ENCODE data around the gene MSI2. TPM values are rescaled to one million over a fixed set of nuclear protein-coding genes. Genes with fewer than 3 reads are reported as not detected.

MSI2 gene
- total RNA-seq, 4 donors from 2014 or later = 27.3 to 50.4 (median 36.8) TPM

DNA sequence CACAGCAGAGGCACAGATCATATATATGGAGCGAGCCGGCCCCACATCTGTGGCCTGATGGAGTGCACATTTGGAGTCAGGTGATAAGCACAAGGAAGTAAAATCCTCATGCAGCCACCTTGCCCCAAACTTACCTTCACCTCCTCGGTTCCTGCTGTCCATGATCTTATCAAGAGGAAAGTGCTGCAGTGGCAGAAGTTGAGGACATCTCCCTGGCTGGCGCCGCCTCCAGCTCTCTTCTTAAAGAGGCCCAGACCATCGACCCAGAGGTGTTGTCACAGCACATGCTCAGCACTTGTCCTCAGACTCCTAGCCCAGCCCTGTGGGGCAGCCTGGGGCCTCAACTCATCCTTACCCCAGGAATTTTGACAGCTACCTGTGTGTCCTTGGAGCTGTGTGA is 276.2 kb downstream of the MSI2 start:
- Histone ChIP-seq H3K4me1 (peaks cover 0 to 20% (median 4%) of the 10 kb centered on the region in 3 donors), H3K27ac (no peak overlapping the region), H3K4me3 (no peak overlapping the region), H3K27me3 (no peaks in the 10 kb centered on the region), H3K9me3 (no peaks in the 10 kb centered on the region), H3K36me3 (peaks cover 0 to 6% of the 10 kb centered on the region in 2 donors)
- no peak for TF ChIP-seq POLR2A (IDR thresholded peaks at IDR 0.05)
- no peak for TF ChIP-seq EP300 (IDR thresholded peaks at IDR 0.05)
- TF ChIP-seq, protein P1, sequence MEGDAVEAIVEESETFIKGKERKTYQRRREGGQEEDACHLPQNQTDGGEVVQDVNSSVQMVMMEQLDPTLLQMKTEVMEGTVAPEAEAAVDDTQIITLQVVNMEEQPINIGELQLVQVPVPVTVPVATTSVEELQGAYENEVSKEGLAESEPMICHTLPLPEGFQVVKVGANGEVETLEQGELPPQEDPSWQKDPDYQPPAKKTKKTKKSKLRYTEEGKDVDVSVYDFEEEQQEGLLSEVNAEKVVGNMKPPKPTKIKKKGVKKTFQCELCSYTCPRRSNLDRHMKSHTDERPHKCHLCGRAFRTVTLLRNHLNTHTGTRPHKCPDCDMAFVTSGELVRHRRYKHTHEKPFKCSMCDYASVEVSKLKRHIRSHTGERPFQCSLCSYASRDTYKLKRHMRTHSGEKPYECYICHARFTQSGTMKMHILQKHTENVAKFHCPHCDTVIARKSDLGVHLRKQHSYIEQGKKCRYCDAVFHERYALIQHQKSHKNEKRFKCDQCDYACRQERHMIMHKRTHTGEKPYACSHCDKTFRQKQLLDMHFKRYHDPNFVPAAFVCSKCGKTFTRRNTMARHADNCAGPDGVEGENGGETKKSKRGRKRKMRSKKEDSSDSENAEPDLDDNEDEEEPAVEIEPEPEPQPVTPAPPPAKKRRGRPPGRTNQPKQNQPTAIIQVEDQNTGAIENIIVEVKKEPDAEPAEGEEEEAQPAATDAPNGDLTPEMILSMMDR (IDR thresholded peaks at IDR 0.05) = no peak
- no peak for ATAC-seq
- 100% methylated on average over 2 to 4 of the region's 6 CpGs for WGBS, 2 donors (ENCODE audit: low coverage in 1 of 2)

DNA sequence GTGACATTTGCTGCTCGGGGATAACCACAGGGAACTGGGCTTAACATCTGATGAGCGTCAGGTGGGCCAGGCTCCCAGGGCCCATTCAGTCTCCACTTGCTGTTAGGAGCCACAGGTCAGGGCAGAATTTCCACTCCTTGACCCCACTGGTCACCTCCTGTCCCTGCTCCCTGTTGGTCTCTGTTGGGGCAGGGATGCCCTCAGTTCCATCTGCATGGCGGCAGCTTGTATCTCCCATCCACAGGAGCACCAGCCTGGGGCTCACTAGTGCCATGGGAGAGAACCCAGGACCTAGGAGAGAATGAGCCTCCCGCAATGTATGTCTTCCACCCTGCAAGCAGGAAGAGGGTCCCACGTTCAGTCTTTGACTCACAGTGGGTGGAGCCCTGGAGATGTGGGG is 276.6 kb downstream of the MSI2 start:
- WGBS, 2 donors (ENCODE audit: low coverage in 1 of 2) = 0 to 100% methylated on average over 1 of the region's 5 CpGs
- H3K4me3 ChIP-seq = no peak overlapping the region
- no peak overlapping the region for H3K27ac ChIP-seq
- TF ChIP-seq POLR2AphosphoS5 (IDR thresholded peaks at IDR 0.05) = no peak
- no peak for TF ChIP-seq POLR2A (IDR thresholded peaks at IDR 0.05)
- no peak for TF ChIP-seq EP300 (IDR thresholded peaks at IDR 0.05)
- TF ChIP-seq, protein P1 (IDR thresholded peaks at IDR 0.05) = no peak
- H3K4me1 ChIP-seq = peaks cover 0 to 20% (median 4%) of the 10 kb centered on the region in 3 donors
- no peaks in the 10 kb centered on the region for H3K27me3 ChIP-seq
- H3K9me3 ChIP-seq = no peaks in the 10 kb centered on the region
- H3K36me3 ChIP-seq = peaks cover 0 to 6% of the 10 kb centered on the region in 2 donors
- no peak for ATAC-seq

DNA sequence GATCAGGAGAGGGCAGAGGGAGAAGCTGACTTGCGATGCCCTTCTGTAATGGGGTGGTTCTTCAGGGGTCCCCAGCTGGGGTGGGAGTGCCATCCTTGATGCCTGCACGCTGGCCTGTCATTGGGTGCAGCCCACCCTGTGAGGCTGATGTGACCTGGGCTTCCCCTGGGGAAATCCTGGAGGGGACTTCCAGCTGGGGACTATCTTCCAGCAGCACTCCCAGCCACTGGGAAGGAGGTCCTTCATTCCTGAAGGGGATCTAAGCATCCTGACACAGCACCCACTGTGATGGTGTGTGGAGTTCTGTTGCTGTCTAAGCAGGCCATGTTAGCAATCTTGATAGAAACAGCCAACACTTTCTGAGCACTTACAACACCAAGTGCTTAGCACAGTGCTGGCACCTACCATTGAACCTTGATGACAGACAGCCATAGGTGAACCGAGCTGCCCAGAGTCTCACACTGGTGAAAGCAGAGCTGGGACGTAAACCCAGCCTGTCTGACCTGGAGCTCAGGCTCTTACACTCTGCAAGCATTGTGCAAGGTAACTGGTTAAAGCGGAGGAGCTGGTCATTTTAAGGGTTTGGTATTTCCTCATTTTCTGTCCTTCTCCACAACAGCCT is 277.5 kb downstream of the MSI2 start:
- Histone ChIP-seq H3K27me3 (no peaks in the 10 kb centered on the region), H3K9me3 (no peaks in the 10 kb centered on the region), H3K4me1 (peaks cover 0 to 20% (median 4%) of the 10 kb centered on the region in 3 donors), H3K27ac (no peak overlapping the region), H3K36me3 (peaks cover 0 to 6% of the 10 kb centered on the region in 2 donors), H3K4me3 (no peak overlapping the region)
- ATAC-seq = no peak
- WGBS, 2 donors (ENCODE audit: low coverage in 1 of 2) = 80 to 100% methylated on average over 1 of the region's 5 CpGs
- no peak for TF ChIP-seq POLR2AphosphoS5 (IDR thresholded peaks at IDR 0.05)
- TF ChIP-seq, protein P1 (IDR thresholded peaks at IDR 0.05) = no peak
- TF ChIP-seq POLR2A (IDR thresholded peaks at IDR 0.05) = no peak
- TF ChIP-seq EP300 (IDR thresholded peaks at IDR 0.05) = no peak

DNA sequence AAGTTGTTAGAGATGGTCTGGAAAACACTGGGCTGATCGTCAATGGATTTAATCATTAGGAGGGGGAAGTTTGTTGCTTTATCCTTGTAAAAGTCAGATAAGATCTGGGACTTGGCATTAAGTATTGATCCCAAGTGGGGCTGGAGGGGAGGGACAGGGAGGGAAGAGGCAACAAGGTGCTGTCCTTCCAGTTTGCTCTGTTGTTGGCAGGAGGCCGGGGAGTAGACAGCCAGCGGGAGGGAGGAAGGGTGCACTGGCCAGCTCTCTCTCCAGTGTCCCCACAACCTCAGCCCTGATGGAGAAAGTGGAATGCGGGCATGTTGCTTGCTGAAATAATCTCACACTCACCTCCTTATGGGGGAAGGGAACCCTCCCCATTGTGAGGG is 278.5 kb downstream of the MSI2 start:
- TF ChIP-seq EP300 (IDR thresholded peaks at IDR 0.05) (no peak), POLR2AphosphoS5 (IDR thresholded peaks at IDR 0.05) (no peak), POLR2A (IDR thresholded peaks at IDR 0.05) (no peak)
- TF ChIP-seq, protein P1 (IDR thresholded peaks at IDR 0.05) = no peak
- H3K9me3 ChIP-seq = no peaks in the 10 kb centered on the region
- H3K36me3 ChIP-seq = peaks cover 0 to 6% of the 10 kb centered on the region in 2 donors
- H3K27ac ChIP-seq = no peak overlapping the region
- H3K4me1 ChIP-seq = peaks cover 0 to 20% (median 4%) of the 10 kb centered on the region in 3 donors
- no peaks in the 10 kb centered on the region for H3K27me3 ChIP-seq
- WGBS, 2 donors (ENCODE audit: low coverage in 1 of 2) = 75 to 85% methylated on average over 1 to 4 of the region's 4 CpGs
- no peak for ATAC-seq
- H3K4me3 ChIP-seq = no peak overlapping the region

DNA sequence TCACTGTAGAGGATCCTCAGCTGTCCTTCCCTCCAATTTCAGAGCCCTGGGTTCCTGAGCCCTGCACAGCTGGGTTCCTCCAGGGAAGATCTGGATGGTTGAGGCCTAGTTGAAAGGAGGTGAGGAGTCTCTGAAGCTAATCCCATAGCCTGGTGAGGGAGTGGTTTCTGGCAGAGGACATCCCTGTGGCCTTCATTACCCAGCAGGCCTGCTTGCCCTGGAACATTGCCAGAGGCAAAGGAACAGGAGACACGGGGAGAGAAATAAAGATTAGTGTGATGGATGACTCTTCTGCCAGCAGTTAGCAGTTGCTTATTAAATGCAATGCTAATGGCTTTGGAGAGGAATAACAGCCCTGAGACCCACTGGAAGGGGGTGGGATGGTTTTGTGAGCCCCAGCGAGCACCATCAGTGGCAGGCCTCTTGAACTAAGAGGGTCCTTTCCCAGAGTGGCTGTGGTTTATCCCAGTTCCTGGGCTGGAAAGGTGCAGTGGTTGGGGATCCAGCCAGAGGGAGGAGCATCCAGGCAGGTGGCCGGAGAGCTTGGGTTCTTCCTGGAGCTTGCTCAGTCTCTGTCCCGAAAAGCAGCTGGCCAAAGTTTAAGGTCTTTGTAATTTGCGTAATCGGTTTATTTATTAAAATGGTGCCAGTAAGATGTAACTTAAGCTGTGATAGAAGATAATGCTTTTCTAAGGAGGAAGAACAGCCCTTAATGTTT is 279.1 kb downstream of the MSI2 start:
- no peak for ATAC-seq
- no peaks in the 10 kb centered on the region for H3K9me3 ChIP-seq
- WGBS, 2 donors (ENCODE audit: low coverage in 1 of 2) = 49 to 57% methylated on average over 5 of the region's 6 CpGs

More for the DNA sequence above, 279.1 kb downstream of the MSI2 start:
- no peak overlapping the region for H3K27ac ChIP-seq
- H3K27me3 ChIP-seq = no peaks in the 10 kb centered on the region
- H3K36me3 ChIP-seq = peaks cover 0 to 6% of the 10 kb centered on the region in 2 donors
- no peak overlapping the region for H3K4me3 ChIP-seq
- TF ChIP-seq EP300 (IDR thresholded peaks at IDR 0.05) (no peak), POLR2AphosphoS5 (IDR thresholded peaks at IDR 0.05) (no peak), POLR2A (IDR thresholded peaks at IDR 0.05) (no peak)
- TF ChIP-seq, protein P1 (IDR thresholded peaks at IDR 0.05) = no peak
- H3K4me1 ChIP-seq = peaks cover 0 to 18% (median 1%) of the 10 kb centered on the region in 3 donors

Data from gastroesophageal sphincter (tissue), 4 donors.